GF-D8 (cell line): Measurements from ENCODE around the gene RPS24.
"Not testable (repeated sequence)": the region's sequence is repeated elsewhere in the genome, so short reads cannot be mapped to it uniquely, and the experiment has no call there.

Experiments
- DNase-seq: peaks from one replicate; lab custom pipeline; 2025; lab: John Stamatoyannopoulos, UW

The RPS24 gene

DNA sequence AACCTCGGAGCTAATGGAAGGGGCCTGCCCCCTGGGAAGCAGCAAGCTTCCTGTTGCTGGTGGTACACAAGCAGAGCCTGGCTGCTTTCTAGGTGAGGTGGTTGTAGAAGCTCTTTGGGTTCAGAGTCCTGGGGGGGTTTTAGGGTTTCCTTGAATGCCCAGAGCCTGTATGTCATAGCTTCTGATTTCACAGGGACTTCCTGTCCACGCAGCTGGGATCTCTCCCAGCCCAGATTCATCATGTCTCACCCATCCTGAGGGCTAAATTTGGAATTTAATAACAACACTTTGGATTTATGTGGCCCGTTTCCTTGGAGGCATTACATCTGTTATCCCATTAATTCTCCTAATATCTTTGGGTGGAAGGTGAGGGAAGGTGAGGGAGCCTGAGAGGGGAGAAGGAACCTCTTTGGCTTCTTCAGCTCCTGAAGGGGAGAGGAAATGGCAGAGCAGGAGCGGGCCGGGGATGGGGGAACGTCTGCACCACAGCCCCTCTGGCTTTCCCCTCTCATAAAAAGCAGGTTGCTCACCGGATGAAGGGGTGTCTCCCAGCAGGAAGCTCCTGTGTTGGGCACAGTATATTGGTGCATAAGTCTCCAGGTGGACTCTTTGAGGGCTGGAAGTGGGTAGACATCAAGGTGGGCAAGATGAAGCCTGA lies 19.7 kb downstream of the RPS24 start:
- no peak for DNase-seq

DNA sequence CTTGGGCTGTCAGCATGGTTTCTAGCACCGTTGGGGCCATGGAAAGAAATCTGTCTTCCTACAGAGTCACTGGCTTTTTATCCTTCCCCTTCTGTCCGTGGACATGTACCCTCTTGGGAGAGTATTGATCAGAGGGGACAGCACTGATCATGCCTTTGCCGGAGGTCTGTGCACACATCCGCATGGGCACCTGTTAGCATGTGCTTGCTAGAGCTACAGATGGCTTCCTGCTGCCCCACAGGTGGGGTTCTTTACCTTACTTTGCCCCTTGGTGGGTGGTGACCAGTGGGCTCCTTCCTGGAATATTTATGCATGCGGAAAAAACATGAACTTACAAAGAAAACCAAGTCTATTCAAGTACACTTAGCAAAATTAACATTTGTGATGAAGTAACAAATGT lies 24.9 kb downstream of the RPS24 start:
- DNase-seq: no peak

- no peak for DNase-seq
These were observed 26.4 kb downstream of the RPS24 start for GRCh38 chr10:78059906-78060702.

GRCh38 chr10:78062296-78062695 lies 28.6 kb downstream of the RPS24 start:
- no peak for DNase-seq

- DNase-seq: no peak
These were observed 29.6 kb downstream of the RPS24 start for GRCh38 chr10:78063236-78063635.

- not testable (repeated sequence) for DNase-seq
These were observed 31.3 kb downstream of the RPS24 start for GRCh38 chr10:78064919-78065318.

- DNase-seq: no peak
These were observed 31.9 kb downstream of the RPS24 start for GRCh38 chr10:78065611-78066010.

DNA sequence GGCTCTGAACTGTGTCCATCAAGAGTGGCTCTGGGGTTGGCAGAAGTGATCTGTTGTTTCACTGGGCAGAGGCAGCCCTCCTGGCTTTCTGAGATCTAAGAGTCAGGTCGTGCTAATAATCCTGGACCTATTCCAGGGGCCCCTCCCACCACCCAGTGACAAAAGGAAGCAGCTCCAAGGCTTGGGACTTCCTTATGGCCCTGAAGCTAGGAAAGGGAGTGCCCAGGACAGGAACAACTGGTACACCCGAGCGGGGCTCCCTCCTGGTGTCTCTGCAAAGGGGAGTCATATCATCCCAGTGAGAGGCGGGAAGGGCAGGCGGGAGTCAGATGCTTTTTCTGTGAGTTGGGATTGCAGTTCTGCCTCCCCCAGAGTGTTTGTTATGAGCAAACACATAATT lies 32.3 kb downstream of the RPS24 start:
- DNase-seq: no peak

DNA sequence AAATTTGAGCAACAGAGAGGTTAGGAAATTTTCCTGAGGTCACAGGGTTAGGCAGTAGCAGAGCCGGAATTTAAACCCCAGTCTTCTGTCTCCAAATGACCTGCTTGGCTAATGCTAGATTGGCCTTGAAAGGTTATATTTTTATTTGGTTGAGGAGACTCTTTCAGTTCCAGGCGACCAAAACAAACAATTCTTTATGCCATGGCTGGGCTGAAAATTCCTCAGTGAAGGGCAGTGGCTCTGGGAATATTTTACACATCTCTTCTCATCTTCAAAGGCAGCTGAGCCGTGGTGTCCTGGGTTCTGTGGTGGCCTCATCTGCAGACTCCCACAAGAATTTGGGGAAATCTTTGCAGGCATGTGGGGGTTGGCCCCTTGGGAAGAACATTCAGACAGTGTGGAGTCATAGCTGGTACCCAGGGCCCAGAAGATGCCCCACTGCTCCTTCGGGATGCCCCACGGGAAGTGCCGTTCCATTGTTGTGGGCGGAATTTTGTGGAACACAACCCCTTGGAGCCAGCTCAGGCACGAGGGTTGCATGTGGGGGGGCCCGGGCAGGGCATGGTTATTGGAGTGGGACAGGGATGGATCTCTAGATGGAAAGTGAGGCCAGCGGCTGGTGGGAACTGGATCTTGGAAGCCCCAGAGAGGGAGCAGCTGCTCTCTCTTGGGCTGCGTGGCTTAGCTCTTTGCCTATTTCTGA lies 33.2 kb downstream of the RPS24 start:
- no peak for DNase-seq

DNA sequence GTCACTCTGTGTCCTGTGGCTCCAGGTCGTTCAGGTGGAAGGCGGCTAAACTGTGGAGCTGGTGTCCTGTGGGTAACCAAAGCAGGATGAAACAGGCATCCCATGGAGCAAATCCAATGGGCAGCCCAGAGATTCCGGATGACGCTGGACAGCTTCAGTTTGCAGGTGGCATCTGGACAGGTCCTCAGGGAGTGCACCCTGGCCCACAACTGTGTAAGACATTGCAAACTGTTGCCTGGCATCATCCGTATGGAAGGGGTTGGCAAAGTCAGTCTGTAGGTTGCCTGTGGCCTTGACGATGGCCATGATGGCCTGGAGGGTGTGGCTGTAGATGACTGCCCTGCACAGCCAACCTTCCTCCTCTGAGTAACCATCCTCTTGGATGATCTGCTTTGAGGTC lies 35.5 kb downstream of the RPS24 start:
- no peak for DNase-seq

- not testable (repeated sequence) for DNase-seq
These were observed 36.4 kb downstream of the RPS24 start for GRCh38 chr10:78070064-78070463.

GRCh38 chr10:78070726-78071125 lies 37.1 kb downstream of the RPS24 start:
- DNase-seq: no peak

- no peak for DNase-seq
These were observed 37.6 kb downstream of the RPS24 start for GRCh38 chr10:78071140-78071856.

- DNase-seq: no peak
These were observed 38.2 kb downstream of the RPS24 start for GRCh38 chr10:78071857-78072179.

- no peak for DNase-seq
These were observed 38.8 kb downstream of the RPS24 start for GRCh38 chr10:78072504-78072903.

- not testable (repeated sequence) for DNase-seq
These were observed 42.1 kb downstream of the RPS24 start for GRCh38 chr10:78075806-78076205.

- no peak for DNase-seq
These were observed 45.1 kb downstream of the RPS24 start for GRCh38 chr10:78078539-78079330.

DNA sequence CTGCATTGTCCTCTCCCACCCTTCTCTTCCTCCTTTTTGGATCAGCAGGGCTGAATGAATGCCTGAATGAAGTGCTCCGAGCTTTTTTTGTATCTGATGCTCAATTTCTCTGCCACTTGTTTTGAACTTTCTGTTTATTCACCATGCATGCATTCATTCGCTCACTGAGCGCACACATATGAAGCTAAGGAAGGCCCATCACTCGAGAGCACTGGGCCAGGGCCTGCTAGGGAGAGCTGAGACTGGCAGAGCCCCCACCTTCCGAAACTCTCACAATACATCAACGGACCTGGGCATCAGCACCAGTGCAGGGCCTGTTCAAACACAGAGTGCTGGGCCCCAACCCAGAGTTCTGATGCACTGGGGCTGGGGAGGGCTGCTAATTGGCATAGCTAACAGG lies 45.7 kb downstream of the RPS24 start:
- DNase-seq: no peak

GRCh38 chr10:78081292-78081691 lies 47.6 kb downstream of the RPS24 start:
- no peak for DNase-seq

GRCh38 chr10:78082636-78083035 lies 49.0 kb downstream of the RPS24 start:
- DNase-seq: no peak
